Keratinocyte (primary cell): ENCODE data around the gene PALS1. TPM values are rescaled to one million over a fixed set of nuclear protein-coding genes. Genes with fewer than 3 reads are reported as not detected.

Experiments
- DNase-seq: peaks from one replicate; pipeline ENCODE4 v3.0.0-alpha.2; 2011; ENCODE audit warnings: low read depth, missing footprints, low spot score
- FAIRE-seq: peaks from 2 replicates; lab custom pipeline; 2011; peaks lifted over from hg19 to GRCh38; lab: Jason Lieb, UNC
- H2AFZ ChIP-seq: 2 replicates; pipeline ENCODE4 v1.6.0; 2012; ENCODE audit warnings: low read length, control low read depth, inconsistent platforms; ENCODE audit not compliant: control insufficient read depth
- H3K27ac ChIP-seq: 2 replicates; pipeline ENCODE4 v1.5.1; 2011; ENCODE audit warnings: low read length; ENCODE audit not compliant: control insufficient read depth, insufficient read depth
- H3K27me3 ChIP-seq: 3 replicates; pipeline ENCODE4 v1.6.0; 2011; ENCODE audit warnings: low read length; ENCODE audit not compliant: control insufficient read depth, insufficient read depth; ENCODE audit errors: extremely low read depth
- H3K36me3 ChIP-seq, 2 experiments: 2 replicates in 1 of 2; 3 replicates in 1 of 2; pipeline ENCODE4 v1.5.1; 2011; ENCODE audit warnings: low read length in 2 of 2, mild to moderate bottlenecking in 1 of 2; ENCODE audit not compliant: control insufficient read depth in 2 of 2, insufficient read depth in 2 of 2; ENCODE audit errors: extremely low read depth in 1 of 2
- H3K4me1 ChIP-seq: 3 replicates; pipeline ENCODE4 v1.5.1; 2011; ENCODE audit warnings: low read length; ENCODE audit not compliant: control insufficient read depth, insufficient read depth; ENCODE audit errors: extremely low read depth
- H3K4me2 ChIP-seq: 3 replicates; pipeline ENCODE4 v1.6.0; 2011; ENCODE audit warnings: low read depth, low read length; ENCODE audit not compliant: control insufficient read depth, insufficient read depth; ENCODE audit errors: extremely low read depth
- H3K4me3 ChIP-seq, 3 experiments: fragments of 200-600 bp in 1 of 3; sonication (generic) in 1 of 3; 2 replicates in 2 of 3; 3 replicates in 1 of 3; pipeline ENCODE4 v1.5.1; 2011 to 2016; ENCODE audit warnings: low read length in 3 of 3, mild to moderate bottlenecking in 3 of 3, control low read depth in 2 of 3, inconsistent platforms in 1 of 3, low read depth in 1 of 3, mixed read lengths in 1 of 3, mixed run types in 1 of 3, moderate library complexity in 1 of 3; ENCODE audit not compliant: control insufficient read depth in 2 of 3, insufficient read depth in 2 of 3; ENCODE audit errors: extremely low read depth in 1 of 3
- H3K79me2 ChIP-seq: 2 replicates; pipeline ENCODE4 v1.6.0; 2012; ENCODE audit warnings: low read length; ENCODE audit not compliant: control insufficient read depth, insufficient read depth
- H3K9ac ChIP-seq: 3 replicates; pipeline ENCODE4 v1.6.0; 2011; ENCODE audit warnings: low read length; ENCODE audit not compliant: control insufficient read depth, insufficient read depth; ENCODE audit errors: extremely low read depth
- H3K9me1 ChIP-seq: 3 replicates; pipeline ENCODE4 v1.6.0; 2011; ENCODE audit warnings: low read length; ENCODE audit not compliant: control insufficient read depth, insufficient read depth; ENCODE audit errors: extremely low read depth
- H3K9me3 ChIP-seq: 2 replicates; pipeline ENCODE4 v1.5.1; 2012; ENCODE audit warnings: low read depth, low read length; ENCODE audit not compliant: control insufficient read depth
- H4K20me1 ChIP-seq: 3 replicates; pipeline ENCODE4 v1.6.0; 2011; ENCODE audit warnings: low read length; ENCODE audit not compliant: control insufficient read depth, insufficient read depth; ENCODE audit errors: extremely low read depth
- CTCF ChIP-seq, 3 experiments: IDR thresholded peaks in 1 of 3; conservative IDR thresholded peaks in 1 of 3; optimal IDR thresholded peaks in 1 of 3; 2 replicates in 2 of 3; 3 replicates in 1 of 3; pipeline versions ENCODE3 to v1.5.1; 2011; ENCODE audit warnings: low read length in 3 of 3, mild to moderate bottlenecking in 3 of 3, moderate library complexity in 2 of 3, control low read depth in 1 of 3, inconsistent platforms in 1 of 3; ENCODE audit not compliant: insufficient read depth in 2 of 3; ENCODE audit errors: extremely low read depth in 1 of 3
- EZH2 ChIP-seq: IDR thresholded peaks from one replicate; pipeline ENCODE4 v1.6.1; 2012; ENCODE audit warnings: inconsistent platforms, mild to moderate bottlenecking, low read length, moderate library complexity
- dilution Hi-C: fragments of 300-500 bp; cut with MboI; formaldehyde crosslinking; loops from one replicate; pipeline ENCODE4 v1.7.0; 2020; ENCODE audit warnings: low sequenced_read_pairs; ENCODE audit not compliant: extremely low pct_ligation_motif_present
- polyA plus RNA-seq, 5 experiments: library from polyadenylated mRNA; depleted of rRNA in 3 of 5; stranded (reverse) in 3 of 5; stranded (forward) in 1 of 5; unstranded in 1 of 5; fragments of >200 nt; gene quantifications; 1 replicate in 1 of 5; 2 replicates in 3 of 5; 3 replicates in 1 of 5; pipeline versions ENCODE4 v1.2.1 to v1.2.3, GENCODE V29; 2011 to 2012; ENCODE audit warnings: missing spikeins in 2 of 5, low read depth in 1 of 5, low replicate concordance in 1 of 5

Gene PALS1
- polyA plus RNA-seq, 1 donor (not counting 4 experiments of a cell fraction or from before 2014, with no cell fraction given): 24.9 TPM

- Histone ChIP-seq H3K9ac (peak overlapping the region; percentile 94), H3K4me2 (peak overlapping the region; percentile 79), H3K9me3 (no peaks in the 10 kb centered on the region), H3K79me2 (peaks cover 49% of the 10 kb centered on the region), H3K27ac (peak overlapping the region; percentile 97), H3K4me1 (peaks cover 5% of the 10 kb centered on the region), H3K9me1 (no peaks in the 10 kb centered on the region), H3K4me3 (peak overlapping the region; percentile 67 to 89 (median 77)), H2AFZ (peak overlapping the region; percentile 7), H3K36me3 (no peaks in the 10 kb centered on the region), H3K27me3 (no peaks in the 10 kb centered on the region), H4K20me1 (no peaks in the 10 kb centered on the region)
- DNase-seq (no peak), FAIRE-seq (no peak)
- TF ChIP-seq CTCF (optimal IDR thresholded peaks at IDR 0.05 in 1 of 3, IDR thresholded peaks at IDR 0.05 in 1 of 3, conservative IDR thresholded peaks at IDR 0.05 in 1 of 3; ENCODE audit: extremely low read depth in 1 of 3, insufficient read depth in 2 of 3, low read length in 3 of 3) (no peak), EZH2 (no peak)
- dilution Hi-C loops: no loop called here
Measured at GRCh38 chr14:67242168-67242420, 859 bp downstream of the PALS1 start.

GRCh38 chr14:67245104-67245503 is 3.9 kb downstream of the PALS1 start:
- peaks cover 78% of the 10 kb centered on the region for H3K79me2 ChIP-seq
- no peak overlapping the region for H3K4me3 ChIP-seq
- DNase-seq (no peak), FAIRE-seq (no peak)
- dilution Hi-C loops: no loop called here
- no peak overlapping the region for H3K27ac ChIP-seq
- no peaks in the 10 kb centered on the region for H3K36me3 ChIP-seq
- no peak overlapping the region for H3K9ac ChIP-seq
- no peaks in the 10 kb centered on the region for H4K20me1 ChIP-seq
- H3K4me1 ChIP-seq: peaks cover 12% of the 10 kb centered on the region
- no peaks in the 10 kb centered on the region for H3K27me3 ChIP-seq
- H3K9me3 ChIP-seq: no peaks in the 10 kb centered on the region
- H3K4me2 ChIP-seq: no peak overlapping the region
- no peak for TF ChIP-seq CTCF (optimal IDR thresholded peaks at IDR 0.05 in 1 of 3, IDR thresholded peaks at IDR 0.05 in 1 of 3, conservative IDR thresholded peaks at IDR 0.05 in 1 of 3; ENCODE audit: extremely low read depth in 1 of 3, insufficient read depth in 2 of 3, low read length in 3 of 3)
- TF ChIP-seq EZH2: no peak
- H3K9me1 ChIP-seq: no peaks in the 10 kb centered on the region
- no peak overlapping the region for H2AFZ ChIP-seq
